HepG2 (cell line): Measurements from ENCODE around the gene SP5. TPM values are rescaled to one million over a fixed set of nuclear protein-coding genes. Genes with fewer than 3 reads are reported as not detected.
"Not testable (repeated sequence)": the region's sequence is repeated elsewhere in the genome, so short reads cannot be mapped to it uniquely, and the experiment has no call there.

Experiments used
- ATAC-seq: fragments of 200-7000 bp; cut with Tn5 transposase; 3 replicates; pipeline ENCODE4 v1.9.1; 2020; ENCODE audit warnings: mild to moderate bottlenecking, moderate library complexity
- BruUV-seq: library from RNA; stranded (reverse); fragments of 400-500 nt; replicated peaks from 2 replicates; lab custom pipeline; 2021; lab: Mats Ljungman, UMichigan
- CTCF ChIA-PET: fragments of 300-600 bp; formaldehyde crosslinking; extraction: SDS; loops from one replicate; lab custom pipeline; 2021; ENCODE audit warnings: low total read pairs, inconsistent platforms, low intra/inter-chr PET ratio; lab: Yijun Ruan, JAX
- POLR2A ChIA-PET: fragments of 350-600 bp; sonication (Branson Sonifier 250); formaldehyde crosslinking; loops from one replicate; lab custom pipeline; 2020; ENCODE audit warnings: antibody characterized with exemption, inconsistent platforms; lab: Yijun Ruan, JAX
- DNase-seq: peaks from one replicate; pipeline ENCODE4 v3.0.0-alpha.2; 2015; ENCODE audit warnings: low spot score
- FAIRE-seq: peaks from 3 replicates; lab custom pipeline; 2011; peaks lifted over from hg19 to GRCh38; lab: Jason Lieb, UNC
- H2AFZ ChIP-seq: one replicate; pipeline ENCODE4 v1.6.1; 2011; ENCODE audit warnings: low read length, inconsistent platforms
- H3K27ac ChIP-seq: fragments of 300-600 bp; 3 replicates; pipeline ENCODE4 v1.8.0; 2011; ENCODE audit warnings: mixed run types, mild to moderate bottlenecking, mixed read lengths, low read length, inconsistent platforms; ENCODE audit not compliant: insufficient read depth; ENCODE audit errors: extremely low read length
- H3K27me3 ChIP-seq, 2 experiments: fragments of 200-600 bp in 1 of 2; 2 replicates in 1 of 2; 3 replicates in 1 of 2; pipeline versions ENCODE4 v1.6.0 to v1.8.0; 2011; ENCODE audit warnings: low read length in 2 of 2, mild to moderate bottlenecking in 2 of 2, moderate library complexity in 2 of 2, inconsistent platforms in 1 of 2; ENCODE audit not compliant: insufficient read depth in 2 of 2, control insufficient read depth in 1 of 2
- H3K36me3 ChIP-seq, 2 experiments: fragments of 200-600 bp in 1 of 2; replicated peaks in 1 of 2; 2 replicates in 1 of 2; 3 replicates in 1 of 2; pipeline versions ENCODE4 v1.5.1 to v1.8.0; 2011; ENCODE audit warnings: low read length in 2 of 2, inconsistent platforms in 1 of 2; ENCODE audit not compliant: insufficient read depth in 2 of 2, control insufficient read depth in 1 of 2
- H3K4me1 ChIP-seq: 2 replicates; pipeline ENCODE4 v1.5.1; 2012; ENCODE audit warnings: low read length, inconsistent platforms; ENCODE audit not compliant: insufficient read depth
- H3K4me2 ChIP-seq: 2 replicates; pipeline ENCODE4 v1.6.0; 2011; ENCODE audit warnings: low read depth, low read length, inconsistent platforms
- H3K4me3 ChIP-seq, 3 experiments: fragments of 200-600 bp in 1 of 3; sonication (generic), shearing (Covaris generic) in 1 of 3; replicated peaks in 1 of 3; 2 replicates each; pipeline ENCODE4 v1.5.1; 2011 to 2016; ENCODE audit warnings: low read length in 3 of 3, inconsistent platforms in 2 of 3, low read depth in 2 of 3, mild to moderate bottlenecking in 2 of 3, control low read depth in 1 of 3, mixed read lengths in 1 of 3; ENCODE audit not compliant: insufficient read depth in 1 of 3
- H3K79me2 ChIP-seq: one replicate; pipeline ENCODE4 v1.6.1; 2011; ENCODE audit warnings: low read length, inconsistent platforms; ENCODE audit not compliant: insufficient read depth
- H3K9ac ChIP-seq: 2 replicates; pipeline ENCODE4 v1.6.0; 2011; ENCODE audit warnings: mild to moderate bottlenecking, low read depth, low read length, inconsistent platforms; ENCODE audit not compliant: insufficient read depth
- H3K9me3 ChIP-seq: 2 replicates; pipeline ENCODE4 v1.5.1; 2012; ENCODE audit warnings: mild to moderate bottlenecking, low read length
- H4K20me1 ChIP-seq: 2 replicates; pipeline ENCODE4 v1.6.0; 2011; ENCODE audit warnings: inconsistent platforms, mild to moderate bottlenecking, low read length, moderate library complexity; ENCODE audit not compliant: insufficient read depth
- LBX2 ChIP-seq: sonication (generic); formaldehyde crosslinking; IDR thresholded peaks from 2 replicates; pipeline ENCODE4 v1.5.0; 2020; ENCODE audit warnings: missing genetic modification reagents, mild to moderate bottlenecking, borderline replicate concordance
- RAD21 ChIP-seq: fragments of 450-650 bp; formaldehyde crosslinking; IDR thresholded peaks from 2 replicates; pipeline ENCODE4 v1.5.0; 2020; ENCODE audit warnings: mild to moderate bottlenecking
- RBM22 ChIP-seq: fragments of 200-400 bp; formaldehyde crosslinking; optimal IDR thresholded peaks from 2 replicates; pipeline ENCODE3; 2017; ENCODE audit warnings: mild to moderate bottlenecking, low read length, moderate library complexity
- STAG1 ChIP-seq: sonication (generic); formaldehyde crosslinking; IDR thresholded peaks from 2 replicates; pipeline ENCODE4 v1.4.0; 2020; ENCODE audit warnings: missing genetic modification reagents
- YEATS4 ChIP-seq: sonication (generic); formaldehyde crosslinking; IDR thresholded peaks from 2 replicates; pipeline ENCODE4 v1.4.0; 2020; ENCODE audit warnings: missing genetic modification reagents, borderline replicate concordance
- ZNF335 ChIP-seq: sonication (generic); formaldehyde crosslinking; IDR thresholded peaks from 2 replicates; pipeline ENCODE4 v1.4.0; 2020; ENCODE audit warnings: missing genetic modification reagents
- ZNF354B ChIP-seq: sonication (generic); formaldehyde crosslinking; IDR thresholded peaks from 2 replicates; pipeline ENCODE4 v1.8.0; 2022; ENCODE audit warnings: mild to moderate bottlenecking, missing genetic modification reagents
- ZNF703 ChIP-seq: sonication (generic); formaldehyde crosslinking; IDR thresholded peaks from 2 replicates; pipeline ENCODE4 v1.5.1; 2020; ENCODE audit warnings: missing genetic modification reagents, mild to moderate bottlenecking, moderate library complexity, borderline replicate concordance
- WGBS: methylation state at CpG from one replicate; pipeline ENCODE4 v1.1.6; 2017; ENCODE audit warnings: low lambda C conversion rate; 5-methylcytosine and 5-hydroxymethylcytosine counted together
- in situ Hi-C: cut with HindIII; loops from 2 replicates; pipeline ENCODE4 v1.10.0; 2017; ENCODE audit warnings: low pct_unique_long_range_greater_than_20kb; ENCODE audit not compliant: extremely low pct_ligation_motif_present
- intact Hi-C: fragments of 100-400 bp; cut with micrococcal nuclease; formaldehyde crosslinking; loops from one replicate; pipeline ENCODE4 v1.10.0; 2022; ENCODE audit not compliant: unreplicated experiment
- polyA plus RNA-seq, 8 experiments: library from polyadenylated mRNA; depleted of rRNA in 3 of 8; stranded (reverse) in 7 of 8; unstranded in 1 of 8; fragments of >200 nt; fragmentation: Illumina TruSeq in 4 of 8; extraction: Trizol in 4 of 8; gene quantifications; 2 replicates each; pipeline versions ENCODE4 v1.2.1 to v1.2.3, GENCODE V29; 2011 to 2016; ENCODE audit warnings: low read depth in 4 of 8, missing spikeins in 1 of 8, mixed read lengths in 1 of 8; ENCODE audit not compliant: insufficient read depth in 1 of 8
- total RNA-seq, 5 experiments: library from RNA; depleted of rRNA; stranded (reverse); fragments of >200 nt; fragmentation: Illumina TruSeq; extraction: Trizol; gene quantifications; 2 replicates each; pipeline ENCODE4 v1.2.3, GENCODE V29; 2016; ENCODE audit warnings: low read depth in 1 of 5
- TF ChIP-seq, protein P1 (sequence below): sonication (generic); formaldehyde crosslinking; IDR thresholded peaks from 2 replicates; pipeline ENCODE4 v1.5.0; 2020; ENCODE audit warnings: mild to moderate bottlenecking, missing genetic modification reagents, moderate library complexity

SP5 gene
- total and polyA plus RNA-seq, 2 of the 13 experiments (the other 11 are each of a cell fraction or from before 2014, with no cell fraction given) = 50.8 to 119 TPM

GRCh38 chr2:170734601-170735000 is 19.5 kb downstream of the SP5 start:
- H3K4me1 ChIP-seq, H3K79me2 ChIP-seq, CTCF ChIA-PET, H3K9me3 ChIP-seq, in situ Hi-C loops, H2AFZ ChIP-seq, H3K4me3 ChIP-seq, H3K9ac ChIP-seq, POLR2A ChIA-PET, H4K20me1 ChIP-seq, DNase-seq, ATAC-seq, BruUV-seq, H3K27ac ChIP-seq, H3K27me3 ChIP-seq, H3K36me3 ChIP-seq, FAIRE-seq, intact Hi-C loops, H3K4me2 ChIP-seq: not testable (repeated sequence)
- 42% methylated on average over 2 of the region's 2 CpGs for WGBS

DNA sequence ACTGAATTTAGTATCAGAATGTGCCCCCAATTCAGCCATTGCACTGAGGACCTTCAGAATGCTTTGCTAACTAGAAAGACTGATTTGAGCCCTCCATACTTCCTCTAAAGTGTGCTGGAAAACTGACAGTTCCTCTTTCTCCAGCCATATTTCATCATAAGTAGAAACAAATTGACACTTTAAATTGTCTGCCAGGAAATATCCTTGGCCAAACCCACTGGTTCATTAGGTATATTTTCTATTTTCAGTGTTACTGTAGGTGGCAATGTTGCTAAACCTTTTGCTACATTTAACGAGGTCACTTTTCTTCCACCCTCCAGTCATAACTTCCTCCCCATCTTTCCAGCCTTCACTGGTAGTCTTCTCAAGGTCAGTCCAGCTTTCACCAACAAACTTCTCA is 21.5 kb downstream of the SP5 start:
- Histone ChIP-seq H3K9me3 (no peaks in the 10 kb centered on the region), H3K4me1 (no peaks in the 10 kb centered on the region), H3K27me3 (no peaks in the 10 kb centered on the region), H2AFZ (no peak overlapping the region), H3K36me3 (no peaks in the 10 kb centered on the region), H3K27ac (no peak overlapping the region), H3K4me2 (no peak overlapping the region), H3K9ac (no peak overlapping the region), H4K20me1 (no peaks in the 10 kb centered on the region), H3K4me3 (no peak overlapping the region), H3K79me2 (no peaks in the 10 kb centered on the region)
- DNase-seq = no peak
- ATAC-seq = no peak; the same call in 2 of the 3 replicates
- TF ChIP-seq RAD21 = peak; percentile 11; the same call in 1 of the 2 replicates
- peak; percentile 55 for TF ChIP-seq STAG1 (CRISPR knock-in tag)
- no peak for TF ChIP-seq ZNF354B
- TF ChIP-seq ZNF703 (CRISPR knock-in tag) = no peak
- no peak for TF ChIP-seq YEATS4 (CRISPR knock-in tag)
- TF ChIP-seq ZNF335 (CRISPR knock-in tag) = no peak
- no peak for TF ChIP-seq LBX2 (CRISPR knock-in tag)
- no peak for TF ChIP-seq RBM22
- TF ChIP-seq, protein P1, sequence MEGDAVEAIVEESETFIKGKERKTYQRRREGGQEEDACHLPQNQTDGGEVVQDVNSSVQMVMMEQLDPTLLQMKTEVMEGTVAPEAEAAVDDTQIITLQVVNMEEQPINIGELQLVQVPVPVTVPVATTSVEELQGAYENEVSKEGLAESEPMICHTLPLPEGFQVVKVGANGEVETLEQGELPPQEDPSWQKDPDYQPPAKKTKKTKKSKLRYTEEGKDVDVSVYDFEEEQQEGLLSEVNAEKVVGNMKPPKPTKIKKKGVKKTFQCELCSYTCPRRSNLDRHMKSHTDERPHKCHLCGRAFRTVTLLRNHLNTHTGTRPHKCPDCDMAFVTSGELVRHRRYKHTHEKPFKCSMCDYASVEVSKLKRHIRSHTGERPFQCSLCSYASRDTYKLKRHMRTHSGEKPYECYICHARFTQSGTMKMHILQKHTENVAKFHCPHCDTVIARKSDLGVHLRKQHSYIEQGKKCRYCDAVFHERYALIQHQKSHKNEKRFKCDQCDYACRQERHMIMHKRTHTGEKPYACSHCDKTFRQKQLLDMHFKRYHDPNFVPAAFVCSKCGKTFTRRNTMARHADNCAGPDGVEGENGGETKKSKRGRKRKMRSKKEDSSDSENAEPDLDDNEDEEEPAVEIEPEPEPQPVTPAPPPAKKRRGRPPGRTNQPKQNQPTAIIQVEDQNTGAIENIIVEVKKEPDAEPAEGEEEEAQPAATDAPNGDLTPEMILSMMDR (CRISPR knock-in tag) = peak; percentile 33; the same call in 1 of the 2 replicates
- WGBS = 5% methylated on average over 1 of the region's 1 CpG
- POLR2A ChIA-PET = no interaction called here
- in situ Hi-C loops = no loop called here
- no TSS peak for BruUV-seq
- FAIRE-seq = peak; percentile 37
- intact Hi-C loops = loop anchor here (5.0 kb wide), 1 partner anchor 76 kb away; no protein-coding TSS in a partner anchor
- CTCF ChIA-PET = interaction anchor here (1.4 kb wide), 1 partner anchor 375 kb away, joined by 3 read pairs; no protein-coding TSS in a partner anchor
